GM12878 (cell line): ENCODE data around the gene RGS14. TPM values are rescaled to one million over a fixed set of nuclear protein-coding genes. Genes with fewer than 3 reads are reported as not detected.
A peak's percentile ranks its signal among the peaks of the same experiment; 100 is the strongest.

Experiments used
- DPF2 ChIP-seq: fragments of 450-650 bp; IDR thresholded peaks from 2 replicates; pipeline ENCODE4 v1.6.1; 2017; ENCODE audit warnings: mild to moderate bottlenecking
- FOXM1 ChIP-seq: IDR thresholded peaks from 2 replicates; pipeline ENCODE4 v1.6.1; 2012; ENCODE audit warnings: low read depth, mild to moderate bottlenecking, inconsistent platforms, low read length, moderate library complexity
- GABPA ChIP-seq: IDR thresholded peaks from 2 replicates; pipeline ENCODE4 v1.6.1; 2014; ENCODE audit warnings: antibody characterized with exemption, low read depth, mild to moderate bottlenecking, inconsistent platforms
- HDAC2 ChIP-seq: fragments of 200-600 bp; sonication (generic); IDR thresholded peaks from 2 replicates; pipeline ENCODE4 v1.6.1; 2017
- HDAC6 ChIP-seq: fragments of 200-600 bp; sonication (generic); IDR thresholded peaks from one replicate; pipeline ENCODE4 v1.8.0; 2017; ENCODE audit warnings: antibody characterized with exemption; ENCODE audit not compliant: unreplicated experiment
- MEF2A ChIP-seq: IDR thresholded peaks from 2 replicates; pipeline ENCODE4 v1.6.1; 2011; ENCODE audit warnings: low read depth, mild to moderate bottlenecking, low read length, moderate library complexity; ENCODE audit not compliant: insufficient read depth
- NFYA ChIP-seq: IDR thresholded peaks from 2 replicates; pipeline ENCODE4 v1.6.1; 2011; ENCODE audit warnings: low read depth, mild to moderate bottlenecking, low read length, improper control_type of control experiment, borderline replicate concordance
- NR2F1 ChIP-seq: fragments of 450-650 bp; conservative IDR thresholded peaks from 2 replicates; pipeline ENCODE4 v1.6.1; 2017; ENCODE audit warnings: mild to moderate bottlenecking
- RCOR1 ChIP-seq: conservative IDR thresholded peaks from 2 replicates; pipeline ENCODE4 v1.6.1; 2012; ENCODE audit warnings: low read depth, low read length, improper control_type of control experiment
- SRF ChIP-seq, 2 experiments: IDR thresholded peaks; 2 replicates each; pipeline ENCODE4 v1.6.1; 2011; ENCODE audit warnings: low read depth in 2 of 2, low read length in 2 of 2, mild to moderate bottlenecking in 1 of 2, moderate library complexity in 1 of 2
- TAF1 ChIP-seq: IDR thresholded peaks from 2 replicates; pipeline ENCODE4 v1.6.1; 2011; ENCODE audit warnings: mild to moderate bottlenecking, low read depth, low read length, borderline replicate concordance
- WRNIP1 ChIP-seq: IDR thresholded peaks from 2 replicates; pipeline ENCODE4 v1.6.1; 2011; ENCODE audit warnings: low read depth, low read length, improper control_type of control experiment, borderline replicate concordance
- ZBED1 ChIP-seq: IDR thresholded peaks from 2 replicates; pipeline ENCODE4 v1.6.1; 2016; ENCODE audit warnings: borderline replicate concordance
- polyA plus RNA-seq, 11 experiments: library from polyadenylated mRNA; depleted of rRNA in 4 of 11; unstranded in 6 of 11; stranded (reverse) in 5 of 11; fragments of >200 nt; fragmentation: Nextera tagmentation in 4 of 11; fragmentation: Illumina TruSeq in 1 of 11; extraction: Ambion mirVana in 4 of 11; extraction: Trizol in 1 of 11; gene quantifications; 1 replicate in 1 of 11; 2 replicates in 10 of 11; pipeline versions ENCODE4 v1.2.1 to v1.2.3, GENCODE V29; 2011 to 2016; ENCODE audit warnings: inconsistent platforms in 2 of 11, missing spikeins in 2 of 11, low read depth in 1 of 11
- total RNA-seq, 4 experiments: library from RNA; depleted of rRNA in 3 of 4; stranded (reverse); fragments of >200 nt in 3 of 4; fragmentation: Illumina TruSeq in 1 of 4; extraction: Trizol in 1 of 4; gene quantifications; 2 replicates each; pipeline versions ENCODE4 v1.2.1 to v1.2.3, GENCODE V29; 2013 to 2021
- TF ChIP-seq, protein P1 (sequence below): fragments of 450-650 bp; IDR thresholded peaks from 2 replicates; pipeline ENCODE4 v1.6.1; 2017; ENCODE audit warnings: mild to moderate bottlenecking, moderate library complexity
- TF ChIP-seq, protein P2 (sequence below): IDR thresholded peaks from 2 replicates; pipeline ENCODE4 v1.6.1; 2011; ENCODE audit warnings: borderline replicate concordance, low read depth, mild to moderate bottlenecking, moderate library complexity, mixed read lengths, low read length; ENCODE audit not compliant: insufficient read depth; ENCODE audit errors: extremely low read length
- TF ChIP-seq, protein P3 (sequence below): fragments of 450-650 bp; IDR thresholded peaks from 2 replicates; pipeline ENCODE4 v1.6.1; 2017; ENCODE audit warnings: low read depth, mild to moderate bottlenecking, moderate library complexity
- TF ChIP-seq, protein P4 (sequence below): fragments of 450-650 bp; formaldehyde crosslinking; IDR thresholded peaks from 2 replicates; pipeline ENCODE4 v1.5.0; 2022; ENCODE audit warnings: mild to moderate bottlenecking, missing genetic modification characterization

RGS14 gene
- total and polyA plus RNA-seq, 10 of the 15 experiments (the other 5 are each of a cell fraction or from before 2014, with no cell fraction given): 0.19 to 88.7 (median 54.8) TPM

DNA sequence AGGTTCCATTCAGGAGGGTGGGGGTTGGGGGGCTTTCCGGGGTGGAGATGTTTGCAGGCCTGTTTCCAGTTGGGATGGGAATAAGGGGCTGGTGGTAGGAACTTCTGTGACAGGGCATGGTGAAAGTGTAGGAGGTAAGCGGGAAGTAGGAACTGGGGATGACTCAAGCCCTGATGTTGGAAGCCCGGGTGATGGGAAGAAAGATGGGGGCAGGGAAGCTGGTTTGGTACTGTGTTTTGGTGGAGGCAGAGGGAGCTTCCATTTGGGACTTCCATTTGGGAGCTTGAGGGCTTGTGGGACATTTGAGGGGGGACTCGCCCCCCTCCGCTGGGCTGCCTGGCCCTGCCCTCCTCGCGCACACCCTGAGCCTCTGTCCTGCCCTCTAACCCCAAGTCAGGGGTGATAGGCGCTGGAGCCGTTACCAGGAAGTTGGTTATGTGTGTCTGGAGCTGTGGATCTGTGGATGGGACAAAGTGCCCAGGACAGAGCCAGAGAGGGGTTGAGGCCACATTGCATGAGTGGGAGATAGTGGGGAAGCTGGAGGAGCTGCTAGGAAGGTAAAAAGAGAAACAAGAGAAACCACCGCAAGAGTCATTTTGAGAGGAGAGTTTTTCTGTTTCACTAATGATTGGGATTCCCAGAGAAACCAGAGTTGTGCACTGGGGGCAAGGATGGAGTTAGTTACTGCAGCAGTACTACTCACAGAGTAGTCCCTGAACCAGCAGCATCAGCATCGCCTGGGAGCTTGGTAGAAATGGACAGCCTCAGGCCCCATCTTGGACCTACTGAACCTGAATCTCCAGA is 6.6 kb downstream of the RGS14 start (continued):
- TF ChIP-seq HDAC6 (no peak), FOXM1 (no peak), ZBED1 (0 out of 2 replicates have a peak, but pooled peaks have one; percentile 34), WRNIP1 (no peak), GABPA (no peak), SRF (IDR thresholded peaks at IDR 0.05; ENCODE audit: low read depth in 2 of 2, low read length in 2 of 2) (peak in 1 of 2 experiments; percentile 63; a peak in 1 of 4 replicates), DPF2 (peak; percentile 89), NR2F1 (peak; percentile 55; the same call in 1 of the 2 replicates), NFYA (no peak), MEF2A (peak; percentile 79), TAF1 (peak; percentile 32; the same call in 1 of the 2 replicates), HDAC2 (no peak), RCOR1 (no peak)
- TF ChIP-seq, protein P1, sequence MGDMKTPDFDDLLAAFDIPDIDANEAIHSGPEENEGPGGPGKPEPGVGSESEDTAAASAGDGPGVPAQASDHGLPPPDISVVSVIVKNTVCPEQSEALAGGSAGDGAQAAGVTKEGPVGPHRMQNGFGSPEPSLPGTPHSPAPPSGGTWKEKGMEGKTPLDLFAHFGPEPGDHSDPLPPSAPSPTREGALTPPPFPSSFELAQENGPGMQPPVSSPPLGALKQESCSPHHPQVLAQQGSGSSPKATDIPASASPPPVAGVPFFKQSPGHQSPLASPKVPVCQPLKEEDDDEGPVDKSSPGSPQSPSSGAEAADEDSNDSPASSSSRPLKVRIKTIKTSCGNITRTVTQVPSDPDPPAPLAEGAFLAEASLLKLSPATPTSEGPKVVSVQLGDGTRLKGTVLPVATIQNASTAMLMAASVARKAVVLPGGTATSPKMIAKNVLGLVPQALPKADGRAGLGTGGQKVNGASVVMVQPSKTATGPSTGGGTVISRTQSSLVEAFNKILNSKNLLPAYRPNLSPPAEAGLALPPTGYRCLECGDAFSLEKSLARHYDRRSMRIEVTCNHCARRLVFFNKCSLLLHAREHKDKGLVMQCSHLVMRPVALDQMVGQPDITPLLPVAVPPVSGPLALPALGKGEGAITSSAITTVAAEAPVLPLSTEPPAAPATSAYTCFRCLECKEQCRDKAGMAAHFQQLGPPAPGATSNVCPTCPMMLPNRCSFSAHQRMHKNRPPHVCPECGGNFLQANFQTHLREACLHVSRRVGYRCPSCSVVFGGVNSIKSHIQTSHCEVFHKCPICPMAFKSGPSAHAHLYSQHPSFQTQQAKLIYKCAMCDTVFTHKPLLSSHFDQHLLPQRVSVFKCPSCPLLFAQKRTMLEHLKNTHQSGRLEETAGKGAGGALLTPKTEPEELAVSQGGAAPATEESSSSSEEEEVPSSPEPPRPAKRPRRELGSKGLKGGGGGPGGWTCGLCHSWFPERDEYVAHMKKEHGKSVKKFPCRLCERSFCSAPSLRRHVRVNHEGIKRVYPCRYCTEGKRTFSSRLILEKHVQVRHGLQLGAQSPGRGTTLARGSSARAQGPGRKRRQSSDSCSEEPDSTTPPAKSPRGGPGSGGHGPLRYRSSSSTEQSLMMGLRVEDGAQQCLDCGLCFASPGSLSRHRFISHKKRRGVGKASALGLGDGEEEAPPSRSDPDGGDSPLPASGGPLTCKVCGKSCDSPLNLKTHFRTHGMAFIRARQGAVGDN: no peak
- TF ChIP-seq, protein P2, sequence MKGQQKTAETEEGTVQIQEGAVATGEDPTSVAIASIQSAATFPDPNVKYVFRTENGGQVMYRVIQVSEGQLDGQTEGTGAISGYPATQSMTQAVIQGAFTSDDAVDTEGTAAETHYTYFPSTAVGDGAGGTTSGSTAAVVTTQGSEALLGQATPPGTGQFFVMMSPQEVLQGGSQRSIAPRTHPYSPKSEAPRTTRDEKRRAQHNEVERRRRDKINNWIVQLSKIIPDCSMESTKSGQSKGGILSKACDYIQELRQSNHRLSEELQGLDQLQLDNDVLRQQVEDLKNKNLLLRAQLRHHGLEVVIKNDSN: no peak
- TF ChIP-seq, protein P3, sequence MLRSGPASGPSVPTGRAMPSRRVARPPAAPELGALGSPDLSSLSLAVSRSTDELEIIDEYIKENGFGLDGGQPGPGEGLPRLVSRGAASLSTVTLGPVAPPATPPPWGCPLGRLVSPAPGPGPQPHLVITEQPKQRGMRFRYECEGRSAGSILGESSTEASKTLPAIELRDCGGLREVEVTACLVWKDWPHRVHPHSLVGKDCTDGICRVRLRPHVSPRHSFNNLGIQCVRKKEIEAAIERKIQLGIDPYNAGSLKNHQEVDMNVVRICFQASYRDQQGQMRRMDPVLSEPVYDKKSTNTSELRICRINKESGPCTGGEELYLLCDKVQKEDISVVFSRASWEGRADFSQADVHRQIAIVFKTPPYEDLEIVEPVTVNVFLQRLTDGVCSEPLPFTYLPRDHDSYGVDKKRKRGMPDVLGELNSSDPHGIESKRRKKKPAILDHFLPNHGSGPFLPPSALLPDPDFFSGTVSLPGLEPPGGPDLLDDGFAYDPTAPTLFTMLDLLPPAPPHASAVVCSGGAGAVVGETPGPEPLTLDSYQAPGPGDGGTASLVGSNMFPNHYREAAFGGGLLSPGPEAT: peak; percentile 86
- TF ChIP-seq, protein P4, sequence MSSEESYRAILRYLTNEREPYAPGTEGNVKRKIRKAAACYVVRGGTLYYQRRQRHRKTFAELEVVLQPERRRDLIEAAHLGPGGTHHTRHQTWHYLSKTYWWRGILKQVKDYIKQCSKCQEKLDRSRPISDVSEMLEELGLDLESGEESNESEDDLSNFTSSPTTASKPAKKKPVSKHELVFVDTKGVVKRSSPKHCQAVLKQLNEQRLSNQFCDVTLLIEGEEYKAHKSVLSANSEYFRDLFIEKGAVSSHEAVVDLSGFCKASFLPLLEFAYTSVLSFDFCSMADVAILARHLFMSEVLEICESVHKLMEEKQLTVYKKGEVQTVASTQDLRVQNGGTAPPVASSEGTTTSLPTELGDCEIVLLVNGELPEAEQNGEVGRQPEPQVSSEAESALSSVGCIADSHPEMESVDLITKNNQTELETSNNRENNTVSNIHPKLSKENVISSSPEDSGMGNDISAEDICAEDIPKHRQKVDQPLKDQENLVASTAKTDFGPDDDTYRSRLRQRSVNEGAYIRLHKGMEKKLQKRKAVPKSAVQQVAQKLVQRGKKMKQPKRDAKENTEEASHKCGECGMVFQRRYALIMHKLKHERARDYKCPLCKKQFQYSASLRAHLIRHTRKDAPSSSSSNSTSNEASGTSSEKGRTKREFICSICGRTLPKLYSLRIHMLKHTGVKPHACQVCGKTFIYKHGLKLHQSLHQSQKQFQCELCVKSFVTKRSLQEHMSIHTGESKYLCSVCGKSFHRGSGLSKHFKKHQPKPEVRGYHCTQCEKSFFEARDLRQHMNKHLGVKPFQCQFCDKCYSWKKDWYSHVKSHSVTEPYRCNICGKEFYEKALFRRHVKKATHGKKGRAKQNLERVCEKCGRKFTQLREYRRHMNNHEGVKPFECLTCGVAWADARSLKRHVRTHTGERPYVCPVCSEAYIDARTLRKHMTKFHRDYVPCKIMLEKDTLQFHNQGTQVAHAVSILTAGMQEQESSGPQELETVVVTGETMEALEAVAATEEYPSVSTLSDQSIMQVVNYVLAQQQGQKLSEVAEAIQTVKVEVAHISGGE (CRISPR knock-in tag): no peak
